ENCODE measurements around the gene GPS1. TPM values are rescaled to one million over a fixed set of nuclear protein-coding genes. Genes with fewer than 3 reads are reported as not detected.

Gene GPS1
- polyA plus RNA-seq, 1 of the 3 experiments (the other 2 are of a cell fraction) = 264 TPM

DNA sequence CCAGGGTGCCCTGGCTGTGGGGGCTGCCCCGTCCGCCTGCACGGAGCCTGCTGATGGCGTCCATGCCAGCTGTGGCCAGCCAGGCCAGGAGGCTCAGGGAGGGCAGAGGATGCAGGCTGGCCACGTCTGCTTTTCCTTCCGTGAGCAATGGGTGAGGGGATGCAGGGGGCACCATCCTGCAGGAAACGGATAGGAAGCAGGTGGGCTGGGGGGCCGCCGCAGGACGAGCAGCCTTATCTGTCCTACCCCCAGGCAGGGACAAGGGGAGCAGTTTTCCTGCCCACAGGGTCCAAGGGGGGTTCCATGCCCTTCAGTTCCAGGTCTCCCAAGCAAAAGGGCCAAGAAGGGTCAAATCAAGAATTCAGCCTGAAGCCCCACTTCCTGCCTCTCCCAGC lies 7.2 kb downstream of the GPS1 start:
- H3K36me3 ChIP-seq (replicated peaks in 1 of 2; ENCODE audit: control insufficient read depth in 1 of 2, insufficient read depth in 2 of 2, low read length in 1 of 2) = peaks cover 39 to 98% of the 10 kb centered on the region in 2 experiments
- H2AFZ ChIP-seq (ENCODE audit: low read depth) = no peak overlapping the region
- DNase-seq = no peak
- H4K20me1 ChIP-seq (ENCODE audit: insufficient read depth) = no peaks in the 10 kb centered on the region
- POLR2A ChIA-PET = interaction anchor here (0.6 to 1.3 kb wide), 8 partner anchors 18 to 212 kb away, joined by 3 to 4 read pairs (median 3); partner anchors contain the start of genes DCXR and RAC3
- peaks cover 17% of the 10 kb centered on the region; the same call in 1 of the 2 replicates for H3K79me2 ChIP-seq (ENCODE audit: insufficient read depth)
- no peaks in the 10 kb centered on the region for H3K27me3 ChIP-seq (ENCODE audit: insufficient read depth)
- H3K4me1 ChIP-seq (ENCODE audit: control insufficient read depth in 1 of 2, insufficient read depth in 2 of 2, low read depth in 1 of 2, low read length in 1 of 2) = peaks cover 0 to 8% of the 10 kb centered on the region in 2 experiments; a peak in 1 of 4 replicates
- peaks cover 33% of the 10 kb centered on the region for H3F3A ChIP-seq (replicated peaks; ENCODE audit: insufficient read depth)
- H3K27ac ChIP-seq (ENCODE audit: low read depth in 2 of 2, low read length in 1 of 2) = peak overlapping the region in 1 of 2 experiments; percentile 48; a peak in 1 of 4 replicates
- H3K9ac ChIP-seq = no peak overlapping the region
- 96% methylated on average over 10 of the region's 10 CpGs for WGBS (ENCODE audit: low lambda C conversion rate)
- H3K9me3 ChIP-seq = no peaks in the 10 kb centered on the region
- TF ChIP-seq POLR2AphosphoS5 (IDR thresholded peaks at IDR 0.05; ENCODE audit: low read depth, low read length) = peak; percentile 22
- TF ChIP-seq, protein P1, sequence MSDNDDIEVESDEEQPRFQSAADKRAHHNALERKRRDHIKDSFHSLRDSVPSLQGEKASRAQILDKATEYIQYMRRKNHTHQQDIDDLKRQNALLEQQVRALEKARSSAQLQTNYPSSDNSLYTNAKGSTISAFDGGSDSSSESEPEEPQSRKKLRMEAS (IDR thresholded peaks at IDR 0.05; ENCODE audit: low read depth) = no peak
- CTCF ChIA-PET = interaction anchor here (1.2 to 8.0 kb wide), 7 partner anchors 21 to 99 kb away, joined by 4 to 47 read pairs (median 7); partner anchors contain the start of genes DCXR and RAC3
- no peak overlapping the region for H3K4me3 ChIP-seq (ENCODE audit: low read depth in 2 of 2, low read length in 1 of 2)
- H3K4me2 ChIP-seq = no peak overlapping the region
- H3K9me2 ChIP-seq = no peaks in the 10 kb centered on the region

DNA sequence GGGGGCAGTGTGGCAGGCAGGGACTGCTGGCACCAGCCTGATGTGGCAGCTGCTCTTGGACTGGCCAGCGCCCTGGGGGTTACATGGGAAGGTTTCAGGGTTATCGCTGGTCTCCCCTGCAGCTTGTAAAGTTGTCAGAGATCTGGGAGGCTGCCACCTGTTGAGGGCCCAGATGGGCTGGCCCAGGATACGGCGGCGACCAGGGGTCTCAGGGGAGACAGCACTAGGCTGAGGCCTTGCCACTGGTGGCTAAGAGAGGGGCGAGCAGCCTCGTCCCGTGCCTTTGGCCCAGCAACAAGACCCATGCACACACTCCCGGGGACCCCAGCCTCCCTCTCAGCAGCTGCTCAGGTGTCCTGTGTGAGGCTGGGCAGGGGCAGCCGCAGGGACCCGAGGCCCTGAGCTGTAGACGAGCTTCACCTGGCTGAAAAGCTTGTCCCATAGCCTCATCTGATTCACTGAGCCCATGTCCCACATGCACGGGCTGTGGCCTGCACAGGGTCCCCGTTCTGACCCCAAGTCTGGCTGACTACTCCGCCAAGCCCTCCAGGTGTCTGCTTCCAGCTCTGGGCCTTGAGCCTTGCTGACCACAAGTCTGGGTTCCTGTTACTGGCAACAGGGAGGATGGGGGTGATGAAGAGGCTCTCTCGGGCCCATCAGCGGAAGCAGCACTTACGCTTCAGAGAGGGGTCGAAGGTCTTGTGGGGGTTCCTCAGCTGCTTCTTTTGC lies 7.7 kb downstream of the GPS1 start:
- TF ChIP-seq, protein P2, sequence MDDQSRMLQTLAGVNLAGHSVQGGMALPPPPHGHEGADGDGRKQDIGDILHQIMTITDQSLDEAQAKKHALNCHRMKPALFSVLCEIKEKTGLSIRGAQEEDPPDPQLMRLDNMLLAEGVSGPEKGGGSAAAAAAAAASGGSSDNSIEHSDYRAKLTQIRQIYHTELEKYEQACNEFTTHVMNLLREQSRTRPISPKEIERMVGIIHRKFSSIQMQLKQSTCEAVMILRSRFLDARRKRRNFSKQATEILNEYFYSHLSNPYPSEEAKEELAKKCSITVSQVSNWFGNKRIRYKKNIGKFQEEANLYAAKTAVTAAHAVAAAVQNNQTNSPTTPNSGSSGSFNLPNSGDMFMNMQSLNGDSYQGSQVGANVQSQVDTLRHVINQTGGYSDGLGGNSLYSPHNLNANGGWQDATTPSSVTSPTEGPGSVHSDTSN (IDR thresholded peaks at IDR 0.05) = peak; percentile 27; the same call in 1 of the 2 replicates
- no peak for TF ChIP-seq MEF2A (IDR thresholded peaks at IDR 0.05; ENCODE audit: borderline replicate concordance, low read depth)
- Histone ChIP-seq H3K9me3 (no peaks in the 10 kb centered on the region), H3F3A (replicated peaks; ENCODE audit: insufficient read depth) (peaks cover 38% of the 10 kb centered on the region), H3K79me2 (ENCODE audit: insufficient read depth) (peaks cover 17% of the 10 kb centered on the region; the same call in 1 of the 2 replicates), H3K27ac (ENCODE audit: low read depth in 2 of 2, low read length in 1 of 2) (peak overlapping the region in 1 of 2 experiments; percentile 39; a peak in 1 of 4 replicates), H3K36me3 (replicated peaks in 1 of 2; ENCODE audit: control insufficient read depth in 1 of 2, insufficient read depth in 2 of 2, low read length in 1 of 2) (peaks cover 33 to 96% of the 10 kb centered on the region in 2 experiments), H4K20me1 (ENCODE audit: insufficient read depth) (no peaks in the 10 kb centered on the region), H3K4me2 (no peak overlapping the region), H3K9ac (no peak overlapping the region), H2AFZ (ENCODE audit: low read depth) (no peak overlapping the region), H3K4me1 (ENCODE audit: control insufficient read depth in 1 of 2, insufficient read depth in 2 of 2, low read depth in 1 of 2, low read length in 1 of 2) (peaks cover 2 to 14% of the 10 kb centered on the region in 2 experiments; a peak in 1 of 4 replicates), H3K27me3 (ENCODE audit: insufficient read depth) (no peaks in the 10 kb centered on the region), H3K4me3 (ENCODE audit: low read depth in 2 of 2, low read length in 1 of 2) (no peak overlapping the region), H3K9me2 (no peaks in the 10 kb centered on the region)
- POLR2A ChIA-PET = interaction anchor here (0.6 to 2.2 kb wide), 10 partner anchors 11 to 205 kb away, joined by 3 to 7 read pairs (median 4); partner anchors contain the start of genes DCXR and RAC3
- DNase-seq = no peak
- 92% methylated on average over 11 of the region's 19 CpGs for WGBS (ENCODE audit: low lambda C conversion rate)
- CTCF ChIA-PET = interaction anchor here (1.2 to 8.0 kb wide), 6 partner anchors 22 to 99 kb away, joined by 4 to 47 read pairs (median 8); partner anchors contain the start of genes DCXR and RAC3

DNA sequence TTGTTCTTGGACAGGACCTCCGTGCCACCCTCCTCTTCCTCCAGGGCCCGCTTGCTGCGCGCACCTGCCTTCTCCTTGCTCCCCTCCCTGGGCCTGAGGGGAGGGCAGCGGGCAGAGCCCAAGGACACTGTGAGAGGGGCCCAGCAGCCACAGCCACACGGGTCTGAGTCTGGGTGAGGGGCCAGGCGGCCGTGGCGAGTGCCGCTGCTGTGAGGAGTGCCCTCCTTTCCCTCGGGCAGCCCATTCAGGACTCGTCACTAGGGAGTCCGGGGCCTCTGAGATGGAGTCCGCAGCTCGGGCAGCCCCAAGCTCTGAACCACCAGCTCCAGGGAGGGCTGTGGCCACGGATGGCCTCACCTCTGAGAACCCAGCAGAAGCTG lies 8.3 kb downstream of the GPS1 start:
- peaks cover 17% of the 10 kb centered on the region; the same call in 1 of the 2 replicates for H3K79me2 ChIP-seq (ENCODE audit: insufficient read depth)
- ChIA-PET CTCF (interaction anchor here (2.0 to 8.0 kb wide), 5 partner anchors 22 to 100 kb away, joined by 5 to 47 read pairs (median 8); partner anchors contain the start of genes DCXR and RAC3), POLR2A (interaction anchor here (1.0 to 2.2 kb wide), 5 partner anchors 9 to 30 kb away, joined by 3 to 7 read pairs (median 4); partner anchors contain the start of gene DCXR)
- no peak for DNase-seq
- H3K27me3 ChIP-seq (ENCODE audit: insufficient read depth) = no peaks in the 10 kb centered on the region
- H3K9me3 ChIP-seq = no peaks in the 10 kb centered on the region
- no peaks in the 10 kb centered on the region for H3K9me2 ChIP-seq
- no peak overlapping the region for H2AFZ ChIP-seq (ENCODE audit: low read depth)
- peaks cover 28 to 91% of the 10 kb centered on the region in 2 experiments for H3K36me3 ChIP-seq (replicated peaks in 1 of 2; ENCODE audit: control insufficient read depth in 1 of 2, insufficient read depth in 2 of 2, low read length in 1 of 2)
- peaks cover 6 to 20% of the 10 kb centered on the region in 2 experiments; a peak in 2 of 4 replicates for H3K4me1 ChIP-seq (ENCODE audit: control insufficient read depth in 1 of 2, insufficient read depth in 2 of 2, low read depth in 1 of 2, low read length in 1 of 2)
- no peak overlapping the region for H3K4me3 ChIP-seq (ENCODE audit: low read depth in 2 of 2, low read length in 1 of 2)
- no peak overlapping the region; a peak in 1 of 4 replicates for H3K27ac ChIP-seq (ENCODE audit: low read depth in 2 of 2, low read length in 1 of 2)
- no peak overlapping the region for H3K4me2 ChIP-seq
- no peaks in the 10 kb centered on the region for H4K20me1 ChIP-seq (ENCODE audit: insufficient read depth)
- 96% methylated on average over 13 of the region's 16 CpGs for WGBS (ENCODE audit: low lambda C conversion rate)
- H3K9ac ChIP-seq = no peak overlapping the region
- no peak for TF ChIP-seq JUND (IDR thresholded peaks at IDR 0.05)
- TF ChIP-seq, protein P2 (IDR thresholded peaks at IDR 0.05) = 0 out of 2 replicates have a peak, but pooled peaks have one; percentile 3
- peak; percentile 41 for TF ChIP-seq POLR2AphosphoS5 (IDR thresholded peaks at IDR 0.05; ENCODE audit: low read depth, low read length)
- H3F3A ChIP-seq (replicated peaks; ENCODE audit: insufficient read depth) = peaks cover 38% of the 10 kb centered on the region

All from SK-N-SH (cell line).